A549 (cell line): ENCODE measurements around the gene DOCK1. TPM values are rescaled to one million over a fixed set of nuclear protein-coding genes. Genes with fewer than 3 reads are reported as not detected.

ENCODE experiments used
- ATAC-seq, 2 experiments: fragments of 200-7000 bp in 1 of 2; fragments of >200 bp in 1 of 2; cut with Nextera tagmentation in 1 of 2; cut with Tn5 transposase in 1 of 2; 3 replicates each; pipeline versions ENCODE4 v1.8.0 to v1.9.1; 2018 to 2020; ENCODE audit warnings: mild to moderate bottlenecking in 1 of 2, moderate library complexity in 1 of 2
- CTCF ChIA-PET: fragments of 300-600 bp; sonication (Branson Sonifier 250); formaldehyde crosslinking; extraction: SDS; loops from one replicate; lab custom pipeline; 2021; ENCODE audit warnings: antibody characterized with exemption, inconsistent platforms; lab: Yijun Ruan, JAX
- POLR2A ChIA-PET: fragments of 350-600 bp; formaldehyde crosslinking; extraction: SDS; loops from one replicate; lab custom pipeline; 2021; ENCODE audit warnings: antibody characterized with exemption, inconsistent platforms; lab: Yijun Ruan, JAX
- DNase-seq, 2 experiments: peaks; one replicate each; pipeline versions ENCODE4 v3.0.0 to v3.0.0-alpha.2; 2011 to 2016; ENCODE audit warnings: low read depth in 1 of 2, low spot score in 1 of 2
- FAIRE-seq: peaks from 2 replicates; lab custom pipeline; 2011; peaks lifted over from hg19 to GRCh38; lab: Jason Lieb, UNC
- H3K27ac ChIP-seq, 2 experiments: fragments of >200 bp; sonication (Bioruptor Twin); formaldehyde crosslinking; 3 replicates each; pipeline ENCODE4 v1.5.1; 2016 to 2017
- H3K4me1 ChIP-seq: fragments of >200 bp; sonication (Bioruptor Twin); formaldehyde crosslinking; 3 replicates; pipeline ENCODE4 v1.6.1; 2016
- H3K4me2 ChIP-seq: fragments of >200 bp; sonication (Bioruptor Twin); formaldehyde crosslinking; 3 replicates; pipeline ENCODE4 v1.6.1; 2016
- H3K4me3 ChIP-seq: fragments of >200 bp; sonication (Bioruptor Twin); formaldehyde crosslinking; 3 replicates; pipeline ENCODE4 v1.5.1; 2016
- H3K9me3 ChIP-seq: fragments of >200 bp; sonication (Bioruptor Twin); formaldehyde crosslinking; 3 replicates; pipeline ENCODE4 v1.6.1; 2016
- CBX8 ChIP-seq: fragments of 200-600 bp; sonication (generic); IDR thresholded peaks from 2 replicates; pipeline ENCODE4 v1.6.1; 2016
- CHD4 ChIP-seq: fragments of 200-600 bp; sonication (generic); IDR thresholded peaks from 2 replicates; pipeline ENCODE4 v1.6.1; 2016; ENCODE audit warnings: antibody characterized with exemption, mild to moderate bottlenecking, borderline replicate concordance
- CTCF ChIP-seq: fragments of >200 bp; sonication (Bioruptor Twin); formaldehyde crosslinking; IDR thresholded peaks from 3 replicates; pipeline ENCODE4 v1.5.1; 2016
- ELK1 ChIP-seq: fragments of 150-350 bp; IDR thresholded peaks from 2 replicates; pipeline ENCODE4 v1.6.1; 2014; ENCODE audit warnings: low read depth, mild to moderate bottlenecking, low read length
- EP300 ChIP-seq, 2 experiments: fragments of >200 bp; sonication (Bioruptor Twin); formaldehyde crosslinking; IDR thresholded peaks; 2 replicates in 1 of 2; 3 replicates in 1 of 2; pipeline ENCODE4 v1.6.1; 2016 to 2017
- ESRRA ChIP-seq: fragments of 150-350 bp; IDR thresholded peaks from 2 replicates; pipeline ENCODE4 v1.6.1; 2014; ENCODE audit warnings: mild to moderate bottlenecking, low read length, borderline replicate concordance
- FOSB ChIP-seq: fragments of 250-450 bp; sonication (Bioruptor Pico); IDR thresholded peaks from 2 replicates; pipeline ENCODE4 v1.5.0; 2020; ENCODE audit warnings: mild to moderate bottlenecking, moderate library complexity
- FOXS1 ChIP-seq: fragments of 250-450 bp; sonication (Bioruptor Pico); IDR thresholded peaks from 2 replicates; pipeline ENCODE4 v1.5.0; 2020; ENCODE audit warnings: mild to moderate bottlenecking, moderate library complexity
- GATA3 ChIP-seq: IDR thresholded peaks from 2 replicates; pipeline ENCODE4 v1.6.1; 2012; ENCODE audit warnings: borderline replicate concordance
- HES2 ChIP-seq: fragments of >200 bp; sonication (Bioruptor Twin); formaldehyde crosslinking; IDR thresholded peaks from 2 replicates; pipeline ENCODE4 v1.6.1; 2016
- HMGXB4 ChIP-seq: fragments of 250-450 bp; sonication (Bioruptor Pico); IDR thresholded peaks from 2 replicates; pipeline ENCODE4 v1.5.0; 2021; ENCODE audit warnings: mild to moderate bottlenecking, moderate library complexity, borderline replicate concordance
- HOXA7 ChIP-seq: fragments of 250-450 bp; sonication (Bioruptor Pico); IDR thresholded peaks from 2 replicates; pipeline ENCODE4 v1.5.0; 2020; ENCODE audit warnings: mild to moderate bottlenecking, moderate library complexity
- HOXB13 ChIP-seq: fragments of 250-450 bp; sonication (Bioruptor Pico); IDR thresholded peaks from 2 replicates; pipeline ENCODE4 v1.5.0; 2020; ENCODE audit warnings: low read depth, mild to moderate bottlenecking, moderate library complexity
- KDM5A ChIP-seq: fragments of 200-600 bp; sonication (generic); IDR thresholded peaks from 2 replicates; pipeline ENCODE4 v1.6.1; 2016; ENCODE audit warnings: antibody characterized with exemption, mild to moderate bottlenecking
- MAFK ChIP-seq: fragments of 450-650 bp; IDR thresholded peaks from 2 replicates; pipeline ENCODE4 v1.6.1; 2014; ENCODE audit not compliant: partially characterized antibody
- MYC ChIP-seq: IDR thresholded peaks from 2 replicates; pipeline ENCODE4 v1.6.1; 2012; ENCODE audit warnings: mild to moderate bottlenecking, inconsistent platforms, low read length, improper control_type of control experiment, borderline replicate concordance
- NFE2L2 ChIP-seq: fragments of 150-350 bp; conservative IDR thresholded peaks from 2 replicates; pipeline ENCODE4 v1.6.1; 2014; ENCODE audit warnings: low read length
- PBX3 ChIP-seq: IDR thresholded peaks from 2 replicates; pipeline ENCODE4 v1.6.1; 2012
- PHF8 ChIP-seq: fragments of 200-600 bp; sonication (generic); IDR thresholded peaks from 2 replicates; pipeline ENCODE4 v1.6.1; 2016; ENCODE audit warnings: low read depth, mild to moderate bottlenecking, antibody characterized with exemption, moderate library complexity, borderline replicate concordance
- RARB ChIP-seq: fragments of 250-450 bp; sonication (Bioruptor Pico); IDR thresholded peaks from 2 replicates; pipeline ENCODE4 v1.8.0; 2021; ENCODE audit warnings: mild to moderate bottlenecking, moderate library complexity
- SREBF2 ChIP-seq: fragments of 450-650 bp; IDR thresholded peaks from 2 replicates; pipeline ENCODE4 v1.6.1; 2014; ENCODE audit warnings: mild to moderate bottlenecking, moderate library complexity
- WGBS: methylation state at CpG from one replicate; pipeline ENCODE4 v1.1.6; 2017; ENCODE audit errors: missing lambda C conversion rate; 5-methylcytosine and 5-hydroxymethylcytosine counted together
- polyA plus RNA-seq, 4 experiments: library from polyadenylated mRNA; depleted of rRNA in 3 of 4; stranded (reverse); fragments of >200 nt; fragmentation: RNase III in 1 of 4; extraction: RNeasy Plus Mini Kit Qiagen cat#74134 plus additional on column Dnase treatment in 1 of 4; gene quantifications; 2 replicates in 3 of 4; 3 replicates in 1 of 4; pipeline ENCODE4 v1.2.3, GENCODE V29; 2011 to 2017

The DOCK1 gene
- polyA plus RNA-seq, 2 of the 4 experiments (the other 2 are of a cell fraction), result 22.6 to 28.2 TPM

- H3K9me3 ChIP-seq, result no peaks in the 10 kb centered on the region
- TF ChIP-seq CBX8, result no peak
- TF ChIP-seq HMGXB4 (CRISPR knock-in tag), result no peak
- no peak for TF ChIP-seq CTCF
- no peak for TF ChIP-seq EP300 (IDR thresholded peaks at IDR 0.05)
- no peak for TF ChIP-seq FOXS1 (CRISPR knock-in tag)
- no peak for TF ChIP-seq SREBF2
- no peak for TF ChIP-seq CHD4
- TF ChIP-seq MYC, result no peak
- no peak for TF ChIP-seq FOSB (CRISPR knock-in tag)
- TF ChIP-seq HOXA7 (CRISPR knock-in tag), result no peak
- TF ChIP-seq ESRRA, result no peak
- no peak for TF ChIP-seq MAFK
- no peak for TF ChIP-seq KDM5A
- TF ChIP-seq NFE2L2, result no peak
- ChIA-PET CTCF (no interaction called here), POLR2A (no interaction called here)
- WGBS, result 90% methylated on average over 6 of the region's 6 CpGs
- DNase-seq (no peak), ATAC-seq (no peak), FAIRE-seq (no peak)
- H3K4me3 ChIP-seq, result no peak overlapping the region
- H3K4me2 ChIP-seq, result no peak overlapping the region
- H3K27ac ChIP-seq, result no peak overlapping the region
- peaks cover 8% of the 10 kb centered on the region; the same call in 2 of the 3 replicates for H3K4me1 ChIP-seq
These were observed 34.5 kb downstream of the DOCK1 start for GRCh38 chr10:126939706-126940105.

- no peak for FAIRE-seq
- Histone ChIP-seq H3K9me3 (no peaks in the 10 kb centered on the region), H3K4me1 (peaks cover 2% of the 10 kb centered on the region; the same call in 1 of the 3 replicates), H3K4me3 (no peak overlapping the region), H3K4me2 (no peak overlapping the region), H3K27ac (no peak overlapping the region)
- DNase-seq, result no peak
- ChIA-PET CTCF (no interaction called here), POLR2A (no interaction called here)
- no peak for ATAC-seq
- TF ChIP-seq FOXS1 (CRISPR knock-in tag), result no peak
- TF ChIP-seq HOXB13 (CRISPR knock-in tag), result no peak
- no peak for TF ChIP-seq ELK1
- TF ChIP-seq ESRRA, result no peak
- TF ChIP-seq PHF8, result no peak
- TF ChIP-seq PBX3, result no peak
- no peak for TF ChIP-seq HES2
- no peak for TF ChIP-seq GATA3
- no peak for TF ChIP-seq RARB (CRISPR knock-in tag)
- TF ChIP-seq FOSB (CRISPR knock-in tag), result no peak
- TF ChIP-seq, all 56 proteins: peak for 0
- WGBS, result 92% methylated on average over 6 of the region's 6 CpGs
These were observed 35.6 kb downstream of the DOCK1 start for GRCh38 chr10:126940670-126941310.
